ENCODE data around the gene MAFG.

Gene MAFG

DNA sequence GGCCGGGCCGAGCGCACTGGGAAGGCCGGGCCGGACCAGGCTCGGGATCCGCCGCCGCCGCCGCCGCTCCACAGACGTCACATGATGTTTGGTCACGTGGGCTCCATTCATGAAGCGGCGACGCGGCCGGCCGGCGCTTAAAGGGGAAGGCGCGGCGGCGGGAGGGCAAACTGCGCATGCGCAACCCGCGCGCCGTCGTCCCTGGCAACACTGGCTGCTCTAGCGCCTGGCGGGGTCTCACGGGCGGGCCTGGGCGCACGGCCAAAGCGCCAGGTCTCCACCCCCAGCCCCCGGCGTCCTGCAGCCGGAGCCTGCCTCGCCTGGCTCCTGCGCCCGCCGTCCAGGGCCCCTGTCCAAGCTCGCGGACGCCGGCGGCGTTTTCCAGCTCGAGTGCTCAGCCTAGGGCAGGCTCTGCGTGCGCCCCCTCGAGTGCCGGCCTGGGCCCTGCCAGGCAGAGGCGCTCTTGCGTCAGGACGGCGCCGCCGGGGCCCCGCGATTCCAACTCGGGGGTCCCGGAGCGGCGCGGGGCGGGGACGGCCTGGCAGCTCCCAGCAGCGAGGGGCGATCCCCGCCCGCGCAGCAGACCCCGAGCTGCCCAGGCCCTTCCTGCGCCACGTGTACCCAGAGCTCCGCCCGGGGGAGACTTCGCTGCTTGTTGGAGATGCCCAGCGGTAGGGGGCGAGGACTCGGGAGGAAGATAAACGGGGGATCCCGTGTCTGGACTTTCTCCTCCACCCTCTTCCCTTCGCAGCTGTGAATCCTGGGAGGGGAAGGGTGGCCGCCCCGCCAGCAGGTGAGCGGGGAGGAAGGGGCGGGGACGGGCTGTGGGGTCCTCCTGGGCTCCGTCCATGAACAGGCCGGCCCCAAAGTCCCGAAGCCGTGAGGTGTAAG, at the start of gene MAFG:
TSS of gene MAFG (minus strand) at position 83 of the 891 bp plus-strand sequence. CDS start 4,550 bp downstream, outside the sequence.
- DNase-seq, result peak; percentile 52 to 90

DNA sequence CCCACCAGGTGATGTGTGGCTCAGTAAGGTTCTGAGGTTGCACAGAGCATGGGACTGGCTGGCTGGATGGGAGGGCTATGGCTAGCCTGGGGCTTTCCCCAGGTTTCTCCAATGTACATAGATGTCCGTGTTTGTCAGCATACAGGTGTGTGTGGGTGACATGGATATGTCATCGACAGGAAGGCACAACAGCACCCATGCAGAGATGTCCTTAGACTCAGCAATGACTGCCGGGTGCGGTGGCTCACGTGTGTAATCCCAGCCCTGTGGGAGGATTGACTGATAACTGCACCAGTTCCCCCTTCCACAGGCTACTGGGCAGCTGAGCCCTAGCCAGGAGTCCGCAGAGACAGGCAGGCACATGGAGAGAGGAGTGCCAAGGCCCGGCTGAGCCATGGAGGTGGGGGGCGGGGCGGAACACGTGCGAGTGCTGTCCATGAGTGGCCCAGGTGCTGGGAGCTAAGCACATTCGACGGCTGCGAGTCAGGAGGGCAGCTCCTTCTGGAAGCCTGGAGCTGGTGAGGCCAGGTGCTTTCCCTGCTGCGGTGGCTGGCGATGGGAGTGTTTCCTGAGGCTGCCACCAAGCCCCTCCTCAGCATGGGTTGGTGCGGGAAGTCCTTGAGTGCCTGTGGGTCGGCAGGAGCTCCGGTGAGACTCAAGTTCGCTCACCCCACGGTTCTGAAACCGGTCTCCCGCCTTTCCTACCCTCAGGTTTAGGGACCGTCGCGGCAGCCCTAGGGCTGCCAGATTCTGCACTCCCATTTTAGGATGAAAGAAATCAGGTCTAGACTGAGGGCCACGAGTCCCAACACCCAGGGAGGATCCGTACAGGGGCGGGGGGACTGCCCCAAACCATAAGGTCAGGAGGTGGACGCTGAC, 49.0 kb upstream of the MAFG start:
- no peak for DNase-seq

DNA sequence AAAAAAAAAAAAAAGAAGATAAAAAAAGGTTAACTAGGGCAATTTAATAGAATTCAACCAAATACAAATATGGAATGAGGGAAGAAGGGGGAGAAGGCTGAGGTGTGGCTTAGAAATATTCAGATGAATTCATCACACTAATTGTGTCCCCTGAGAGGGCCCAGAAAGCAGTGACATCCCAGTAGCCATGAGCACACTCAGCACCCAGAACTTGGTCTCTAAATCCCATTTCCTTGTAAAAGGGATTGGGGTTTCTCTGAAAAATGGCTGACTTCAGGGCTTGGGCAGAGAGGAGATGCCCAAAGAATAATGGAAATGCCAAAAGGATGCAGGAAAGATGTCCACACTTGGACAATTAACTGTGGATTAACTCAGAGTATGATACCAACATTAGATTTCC, 45.9 kb upstream of the MAFG start:
- DNase-seq, result no peak

DNA sequence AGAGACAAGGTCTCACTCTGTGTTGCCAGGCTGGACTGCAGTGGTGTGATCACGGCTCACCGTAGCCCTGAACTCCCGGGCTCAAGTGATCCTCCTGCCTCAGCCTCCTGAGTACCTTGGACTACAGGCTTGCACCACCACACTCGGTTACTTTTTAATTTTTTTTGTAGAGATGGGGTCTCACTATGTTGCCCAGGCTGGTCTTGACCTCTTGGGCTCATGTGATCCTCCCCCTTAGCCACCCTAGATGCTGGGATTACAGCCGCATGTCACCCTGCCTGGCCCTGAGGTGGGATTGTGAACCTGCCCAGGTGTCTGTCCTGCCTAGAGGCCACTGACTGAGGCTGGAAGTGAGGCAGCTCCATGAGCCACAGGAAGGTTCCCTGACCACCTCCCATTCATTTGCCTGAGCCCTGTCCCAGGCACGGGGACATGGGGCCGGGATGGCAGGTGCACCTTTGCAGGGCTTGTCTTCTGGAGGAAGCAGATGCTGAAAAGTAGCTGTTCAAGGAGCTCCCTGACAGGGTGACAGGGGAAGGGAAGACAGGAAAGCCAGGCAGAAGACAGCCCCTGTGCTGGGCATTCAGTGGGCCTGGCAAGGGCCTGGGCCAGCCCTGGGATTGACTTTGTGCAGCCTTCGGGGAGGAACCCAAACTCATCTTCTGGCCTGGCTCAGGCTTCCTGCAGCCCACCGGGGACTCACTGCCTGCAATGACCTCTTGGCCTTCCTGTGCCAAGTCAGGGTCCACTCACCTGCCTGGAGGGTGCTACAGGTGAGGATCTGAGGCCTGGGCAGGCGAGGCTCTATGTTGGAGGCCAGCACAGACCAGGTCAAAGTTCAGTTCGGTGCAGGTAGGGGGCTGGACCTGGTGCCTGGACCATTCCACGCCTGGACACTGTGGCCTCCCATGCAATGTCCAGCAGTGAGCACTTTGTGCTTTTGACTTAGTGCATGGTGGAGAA, 41.6 kb upstream of the MAFG start:
- no peak for DNase-seq

DNA sequence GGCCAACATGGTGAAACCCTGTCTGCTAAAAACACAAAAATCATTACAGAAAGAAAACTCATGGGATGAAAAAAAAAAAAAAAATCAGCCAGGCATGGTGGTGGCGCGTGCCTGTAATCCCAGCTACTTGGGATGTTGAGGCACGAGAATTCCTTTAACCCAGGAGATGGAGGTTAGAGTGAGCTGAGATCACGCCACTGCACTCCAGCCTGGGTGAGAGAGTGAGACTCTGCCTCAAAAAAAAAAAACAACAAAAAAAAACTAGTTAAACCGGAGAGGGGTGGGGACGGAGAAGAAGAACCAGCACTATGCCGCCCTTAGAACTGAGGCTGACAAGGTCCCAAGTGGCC, 40.8 kb upstream of the MAFG start:
- no peak for DNase-seq

DNA sequence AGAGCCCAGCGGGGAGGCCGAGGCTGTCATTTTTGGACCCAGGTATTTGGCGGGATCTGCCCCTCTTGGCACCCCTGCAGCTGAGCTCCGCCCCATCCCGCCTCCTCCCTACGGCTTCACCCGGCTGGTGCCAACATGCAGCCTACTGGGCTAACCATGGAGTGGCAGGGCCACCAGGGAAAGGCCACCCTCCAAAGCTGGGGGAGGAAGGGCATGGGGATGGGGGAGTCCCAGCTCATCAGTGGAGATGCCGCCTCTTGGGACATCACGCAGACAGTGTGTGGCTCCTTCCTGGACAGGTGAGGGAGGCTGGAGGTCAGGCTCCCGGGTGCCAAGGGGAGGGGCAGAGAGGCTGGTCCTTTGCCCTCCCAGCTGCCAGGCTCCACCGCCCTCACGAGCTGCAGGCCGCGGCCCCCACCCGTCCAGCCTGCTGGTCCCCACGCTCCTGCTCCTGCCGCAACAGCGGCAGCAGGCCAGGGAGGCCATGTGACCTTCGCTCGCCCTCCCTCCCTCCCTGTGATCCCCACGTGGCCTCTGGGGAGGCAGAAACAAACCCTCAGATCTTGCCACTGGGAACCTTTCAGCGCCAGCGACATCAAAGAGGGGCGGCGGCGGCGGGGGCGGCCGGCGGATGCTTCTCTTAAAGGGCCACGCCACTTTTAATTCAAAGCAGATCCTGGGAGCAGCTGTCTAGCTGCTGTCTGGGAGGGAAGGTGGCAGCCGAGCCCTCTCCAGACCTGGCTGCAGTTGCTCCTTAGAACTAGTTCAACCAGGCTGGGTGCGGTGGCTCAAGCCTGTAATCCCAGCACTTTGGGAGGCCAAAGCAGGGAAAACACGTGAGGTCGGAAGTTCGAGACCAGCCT, 40.2 kb upstream of the MAFG start:
- DNase-seq, result no peak

DNA sequence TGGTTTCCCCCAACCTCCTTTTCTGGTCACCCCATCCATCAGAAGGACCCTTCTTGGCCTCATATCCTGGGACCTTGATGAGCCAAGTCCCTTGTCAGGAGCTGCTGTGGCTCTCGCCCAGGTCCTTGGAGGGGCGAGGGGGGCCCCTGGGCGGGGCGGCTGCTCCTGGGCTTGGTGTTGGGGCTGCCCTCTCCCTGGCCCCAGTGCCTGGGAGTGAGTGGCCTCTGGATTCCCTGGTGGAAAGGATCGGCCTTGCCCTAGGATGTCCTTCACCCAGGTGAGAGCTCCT, 39.7 kb upstream of the MAFG start:
- no peak for DNase-seq

DNA sequence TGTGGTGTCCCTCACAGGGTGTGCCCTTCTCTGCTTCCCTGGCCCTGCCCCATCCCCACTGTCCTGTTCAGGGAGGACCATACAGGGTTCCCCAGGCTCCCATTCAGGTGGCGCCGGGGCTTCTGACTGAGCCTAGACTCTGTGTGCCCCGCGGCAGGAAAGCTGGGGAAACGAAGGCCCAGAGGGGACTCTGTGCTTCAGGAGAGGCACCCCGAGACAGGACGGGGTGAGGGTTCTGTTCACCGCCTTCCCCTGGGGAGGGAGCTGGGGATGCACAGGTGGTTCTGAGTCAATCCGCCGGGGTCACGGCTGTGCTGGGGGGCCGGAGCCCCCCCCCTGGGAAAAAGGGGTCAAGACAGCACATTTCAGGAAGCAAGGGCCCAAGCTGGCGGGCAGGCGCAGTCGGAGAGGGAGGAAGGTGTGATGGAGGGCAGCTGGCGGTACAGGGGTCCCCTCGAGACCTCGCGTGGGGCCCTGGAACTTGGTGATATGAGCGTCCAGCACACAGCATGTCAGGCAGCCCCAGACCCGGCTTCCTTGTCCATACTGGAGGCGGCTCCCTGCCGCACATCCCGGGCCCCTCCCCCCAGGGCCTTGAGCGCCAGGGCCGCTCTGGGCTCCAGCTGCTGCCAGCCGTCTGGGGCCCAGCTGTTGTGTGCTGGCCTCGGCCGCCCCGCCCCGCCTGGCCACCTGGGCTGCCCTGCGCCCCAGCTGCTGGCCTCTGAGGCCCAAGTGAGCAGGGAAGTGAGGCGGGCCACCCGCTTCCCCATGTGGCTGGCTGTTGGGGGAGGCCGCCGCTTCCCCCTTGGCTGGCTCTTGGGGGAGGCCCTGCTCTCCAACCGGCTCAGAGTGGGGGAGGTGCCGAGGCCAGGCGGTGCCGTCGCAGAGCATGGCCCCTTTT, 39.1 kb upstream of the MAFG start:
- no peak for DNase-seq

DNA sequence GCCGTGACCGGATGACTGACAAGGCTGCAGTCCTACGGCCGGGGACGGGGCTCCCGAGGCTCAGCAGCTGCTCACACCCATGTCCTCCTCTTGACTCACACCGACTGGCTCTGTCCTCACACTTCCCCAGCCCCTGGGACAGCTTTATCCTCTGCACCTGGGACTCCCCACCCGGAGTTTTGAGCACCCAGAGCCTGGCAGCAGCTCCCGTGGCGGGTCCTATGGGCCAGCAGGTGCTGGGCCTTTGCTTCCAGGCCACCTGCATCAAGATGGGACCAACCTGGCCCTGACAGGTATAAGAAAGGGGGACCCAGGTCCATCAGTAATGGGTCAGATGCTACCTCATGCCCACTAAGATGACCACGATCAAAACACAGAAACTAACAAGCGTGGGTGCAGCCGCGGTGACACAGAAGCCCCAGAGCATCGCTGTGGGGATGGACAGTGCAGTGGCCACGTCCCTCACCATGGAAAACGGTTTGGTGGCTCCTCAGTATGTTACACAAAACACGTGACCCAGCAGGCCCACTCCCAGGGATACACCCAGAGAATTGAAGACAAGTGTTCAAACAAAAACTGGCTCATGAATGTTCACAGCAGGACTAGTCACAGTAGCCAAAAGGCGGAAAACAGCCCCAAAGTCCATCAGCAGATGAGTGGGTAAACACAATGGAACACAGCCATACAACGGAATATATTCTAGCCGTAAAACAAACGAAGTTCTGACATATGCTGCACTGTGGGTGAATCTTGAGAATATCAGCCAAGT, 36.7 kb upstream of the MAFG start:
- DNase-seq, result no peak

DNA sequence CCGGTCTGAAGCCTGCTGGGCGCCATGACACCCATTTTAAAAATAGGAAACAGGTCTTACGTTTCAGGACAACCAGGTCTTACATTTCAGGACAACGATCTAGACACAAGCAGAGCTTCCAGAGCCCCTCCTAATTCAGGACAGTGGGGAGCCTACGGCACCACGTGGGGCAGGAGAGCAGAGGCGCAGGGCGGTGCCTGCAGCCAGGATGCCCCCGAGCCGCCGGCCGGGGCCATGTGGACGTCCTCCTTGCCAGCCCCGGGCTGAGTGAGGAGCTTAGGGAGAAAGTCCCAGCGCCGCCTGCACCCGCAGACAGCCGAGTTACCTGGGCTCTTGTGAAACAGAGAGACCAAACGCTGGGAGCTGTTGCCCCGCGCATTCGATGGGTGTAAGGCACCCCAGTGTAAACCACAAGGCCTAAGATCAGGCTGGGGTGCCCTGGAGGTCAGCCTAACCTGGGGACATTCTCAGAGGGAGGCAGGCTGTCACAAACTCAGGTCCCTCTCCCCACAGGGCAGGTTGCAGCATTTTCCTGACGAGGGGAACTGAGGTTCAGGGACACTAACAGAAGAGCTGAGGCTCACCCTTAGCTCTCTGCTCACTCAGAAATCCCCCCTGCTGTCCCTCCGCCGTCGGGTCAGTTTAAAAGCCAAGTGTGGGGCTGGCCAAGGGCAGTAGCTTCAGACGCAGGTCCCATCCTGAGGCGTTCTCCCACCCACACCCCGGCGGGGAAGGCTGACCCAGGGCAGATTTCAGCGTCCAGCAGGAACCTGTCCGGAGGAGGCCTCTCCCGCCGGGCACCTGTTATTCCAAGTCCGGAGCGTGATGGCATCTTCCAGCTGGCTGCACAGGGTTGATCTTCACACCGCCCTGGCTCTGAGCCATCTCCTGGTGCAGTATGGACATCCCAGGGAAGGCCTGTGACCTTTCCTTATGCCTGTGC, 35.2 kb upstream of the MAFG start:
- no peak for DNase-seq

DNA sequence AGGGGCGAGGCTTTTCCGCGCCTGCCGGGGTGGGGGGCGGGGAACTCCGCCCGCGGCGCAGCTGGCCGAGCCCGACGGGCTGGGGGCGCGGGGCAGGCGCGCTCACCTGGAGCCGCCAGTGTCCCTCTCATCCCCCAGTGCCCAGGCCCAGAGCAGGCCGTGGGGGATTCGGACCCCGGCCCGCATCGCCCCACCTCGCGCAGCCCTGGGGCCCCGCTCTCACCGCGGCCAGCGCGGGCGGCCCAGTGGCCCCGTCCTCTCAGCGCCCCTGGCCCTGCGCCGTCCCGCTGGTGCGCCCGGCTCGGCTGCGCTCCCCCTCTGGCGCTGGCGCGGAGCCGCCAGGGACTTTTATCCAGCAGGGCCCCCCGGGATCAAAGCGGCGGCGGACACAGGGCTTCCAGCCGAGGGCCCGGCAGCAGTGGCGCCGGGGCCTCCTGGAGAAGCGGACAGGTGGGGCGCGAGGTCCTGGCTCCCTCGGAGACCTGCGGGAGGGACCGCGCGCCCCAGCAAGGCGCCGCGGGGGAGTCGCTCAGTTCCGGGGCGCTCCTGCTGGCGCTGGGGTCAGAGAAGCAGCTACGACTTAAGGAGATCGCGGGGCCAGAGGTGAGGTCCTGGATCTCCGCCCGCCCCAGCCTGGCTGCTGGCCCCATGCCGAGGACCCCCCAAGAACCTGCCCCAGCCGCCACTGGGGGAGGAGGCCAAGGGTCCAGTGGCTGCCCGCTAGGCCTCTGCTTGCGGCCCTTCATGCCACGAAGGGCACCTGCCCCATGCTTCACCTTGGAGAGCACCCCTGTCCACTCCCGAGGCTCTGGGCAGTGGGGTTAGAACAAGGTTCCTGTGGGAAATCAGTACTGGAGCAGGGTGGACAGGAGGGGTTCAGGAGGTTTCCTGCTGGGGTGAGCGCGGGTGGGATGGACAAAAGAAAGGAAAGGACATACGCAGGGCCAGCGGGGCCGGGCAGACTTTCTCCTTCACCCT, 34.3 kb upstream of the MAFG start:
- no peak for DNase-seq

DNA sequence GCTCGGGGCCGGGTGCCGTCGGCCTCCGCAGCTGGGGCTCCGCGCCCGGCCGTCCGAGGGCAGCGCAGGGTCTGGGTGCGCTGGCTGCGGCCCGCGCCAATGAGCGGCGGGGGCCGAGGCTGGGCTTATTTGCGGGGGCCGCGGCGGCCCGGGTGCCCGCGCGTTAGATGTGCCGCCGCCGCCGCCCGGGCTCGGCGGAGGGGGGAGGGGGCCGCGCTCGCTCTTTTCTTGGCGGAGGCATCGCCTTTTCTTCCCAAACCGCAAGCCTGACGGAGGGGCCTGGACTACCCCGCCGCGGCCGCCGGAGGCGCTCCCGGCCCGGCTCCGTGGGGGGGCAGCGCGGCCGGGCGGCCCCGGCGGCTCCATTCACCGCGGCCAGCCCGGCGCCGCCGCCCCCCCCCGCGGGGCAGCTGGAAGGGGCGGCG, 33.6 kb upstream of the MAFG start, which contains the start of gene NOTUM:
TSS of gene NOTUM (minus strand) at position 101 of the 425 bp plus-strand sequence. CDS start 278 bp downstream, outside the sequence.
- peak in 1 of 2 experiments; percentile 11 for DNase-seq

DNA sequence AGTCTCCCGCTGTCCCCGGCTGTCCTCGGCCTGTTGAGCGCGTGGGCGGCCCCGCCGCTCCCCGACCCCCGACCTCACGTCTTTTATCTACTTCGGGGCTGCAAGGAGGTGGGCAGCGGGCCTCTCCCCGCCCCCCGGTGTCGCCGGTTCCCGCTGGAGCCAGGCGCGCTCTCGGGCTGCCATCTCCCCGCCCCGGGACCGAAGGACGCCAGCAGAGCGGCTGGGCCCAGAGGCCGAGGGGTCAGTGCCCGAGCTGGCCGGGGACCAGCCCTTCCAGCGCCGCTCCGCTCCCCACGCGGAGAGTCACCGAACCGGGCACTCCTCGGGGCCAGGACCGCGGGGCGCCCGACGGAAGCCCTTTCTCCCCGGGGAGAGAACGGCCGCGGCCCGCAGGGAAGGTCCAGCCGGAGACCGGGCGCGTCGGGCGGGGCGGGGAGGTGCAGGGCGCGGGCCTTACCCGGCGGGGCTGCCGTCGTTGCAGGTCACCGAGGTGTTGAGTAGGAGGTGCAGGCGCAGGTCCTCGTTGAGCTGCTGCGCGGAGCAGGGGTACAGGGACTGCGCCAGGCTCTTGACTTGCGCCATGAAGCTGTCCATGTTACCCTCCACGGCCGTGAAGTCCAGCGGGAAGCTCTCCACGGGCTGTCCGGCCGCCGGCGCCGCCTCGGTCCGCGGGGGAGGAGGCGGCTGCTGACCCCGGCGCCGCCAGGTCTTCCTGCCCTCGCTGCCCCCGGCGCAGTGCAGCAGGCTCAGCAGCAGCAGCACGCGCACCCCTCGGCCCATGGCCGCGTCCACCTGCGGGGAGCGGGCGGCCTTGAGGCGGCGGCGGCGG, 32.8 kb upstream of the MAFG start:
- DNase-seq, result no peak

DNA sequence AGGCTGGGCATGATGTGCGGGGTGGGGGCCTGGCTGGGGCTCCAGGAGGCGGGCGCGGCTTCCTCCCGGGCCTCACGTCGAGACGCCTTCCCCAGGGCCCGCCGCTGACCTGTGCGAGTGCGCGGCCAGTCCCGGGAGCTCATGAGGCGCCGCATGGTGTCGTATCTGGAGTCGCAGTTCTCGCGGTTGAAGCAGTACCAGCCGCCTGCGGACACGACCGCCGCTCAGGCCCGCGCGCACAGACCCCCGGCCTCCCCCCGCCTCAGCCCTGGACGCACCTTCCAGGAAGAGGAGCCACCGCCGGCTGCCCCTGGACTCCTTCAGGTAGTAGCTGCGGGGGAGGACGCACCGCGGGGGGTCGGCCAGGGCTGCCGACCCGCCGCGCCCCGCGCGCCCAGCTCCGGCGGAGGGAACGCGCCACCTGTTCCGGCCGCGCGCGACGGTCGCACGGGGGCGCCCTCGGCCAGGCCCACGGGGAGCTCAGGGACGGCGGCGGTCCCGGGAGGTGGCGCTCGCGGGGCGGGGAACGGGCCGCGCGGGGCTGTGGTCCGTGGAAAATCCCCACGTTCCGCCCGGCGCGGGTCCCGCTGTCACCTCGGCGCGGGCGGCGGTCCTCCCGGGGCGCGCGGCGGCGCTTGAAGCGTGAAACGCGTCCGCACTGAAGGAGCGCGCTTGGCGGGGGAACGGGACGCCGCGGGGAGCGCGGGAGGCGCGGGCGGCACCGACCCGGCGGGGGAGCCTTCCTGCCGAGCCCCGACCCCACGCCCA, 32.0 kb upstream of the MAFG start:
- DNase-seq, result peak in 1 of 2 experiments; percentile 8

DNA sequence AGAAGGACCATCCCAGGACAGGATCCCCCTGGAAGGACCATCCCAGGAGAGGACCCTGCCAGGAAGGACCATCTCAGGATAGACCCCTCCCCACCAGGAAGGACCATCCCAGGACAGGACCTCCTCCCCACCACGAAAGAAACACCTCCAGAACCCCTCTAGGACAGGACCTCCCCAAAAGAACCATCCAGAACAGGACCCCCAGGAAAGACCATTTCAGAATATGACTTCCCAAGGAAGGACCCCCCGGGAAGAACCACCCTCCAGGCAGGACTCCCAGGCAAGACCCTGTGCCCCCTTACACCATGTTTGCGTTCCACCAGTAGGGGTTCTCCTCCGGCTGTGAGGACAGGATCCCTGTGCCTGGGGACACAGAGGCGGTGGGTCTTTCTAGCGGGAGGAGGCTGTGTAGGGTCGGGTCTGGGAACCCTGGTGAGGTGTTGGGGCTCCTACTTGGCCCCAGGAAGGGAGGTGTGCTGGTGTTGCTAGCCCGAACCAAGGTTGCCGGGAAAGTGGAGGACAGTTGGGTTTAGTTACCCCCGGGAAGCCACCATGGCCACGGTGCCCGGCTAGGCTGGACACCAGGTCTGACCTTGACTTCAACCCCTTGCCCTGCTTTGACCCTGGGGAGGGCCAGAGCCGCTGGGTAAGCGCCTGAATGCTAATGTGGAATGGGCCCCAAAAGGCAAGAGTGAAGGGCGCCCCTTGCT, 31.3 kb upstream of the MAFG start:
- no peak for DNase-seq
